HCEC 1CT (cell line): Measurements from ENCODE around the gene PREX1.
A peak's percentile ranks its signal among the peaks of the same experiment; 100 is the strongest.

Source experiments
- DNase-seq: peaks from one replicate; pipeline ENCODE4 v3.0.0-alpha.2; 2017

Gene PREX1

DNA sequence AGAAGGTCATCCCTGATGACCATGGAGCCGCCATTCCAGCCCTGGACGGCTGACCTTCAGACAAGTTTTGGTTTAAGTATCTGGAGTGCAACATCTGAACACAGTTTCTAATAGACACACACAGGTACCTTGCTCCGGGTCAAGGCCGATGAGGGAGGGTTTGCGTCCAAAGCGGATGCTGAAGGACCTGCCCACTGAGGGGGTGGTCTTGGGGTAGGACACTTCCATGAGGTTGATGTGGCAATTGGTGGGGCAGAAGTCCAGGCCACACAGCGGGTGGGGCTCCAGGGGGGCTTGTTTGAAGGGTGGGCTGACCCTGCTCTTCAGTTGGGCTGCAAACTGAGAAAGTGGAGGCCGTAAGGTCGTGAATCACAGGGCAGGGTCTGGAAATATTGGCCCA, 177.9 kb downstream of the PREX1 start:
- no peak for DNase-seq

DNA sequence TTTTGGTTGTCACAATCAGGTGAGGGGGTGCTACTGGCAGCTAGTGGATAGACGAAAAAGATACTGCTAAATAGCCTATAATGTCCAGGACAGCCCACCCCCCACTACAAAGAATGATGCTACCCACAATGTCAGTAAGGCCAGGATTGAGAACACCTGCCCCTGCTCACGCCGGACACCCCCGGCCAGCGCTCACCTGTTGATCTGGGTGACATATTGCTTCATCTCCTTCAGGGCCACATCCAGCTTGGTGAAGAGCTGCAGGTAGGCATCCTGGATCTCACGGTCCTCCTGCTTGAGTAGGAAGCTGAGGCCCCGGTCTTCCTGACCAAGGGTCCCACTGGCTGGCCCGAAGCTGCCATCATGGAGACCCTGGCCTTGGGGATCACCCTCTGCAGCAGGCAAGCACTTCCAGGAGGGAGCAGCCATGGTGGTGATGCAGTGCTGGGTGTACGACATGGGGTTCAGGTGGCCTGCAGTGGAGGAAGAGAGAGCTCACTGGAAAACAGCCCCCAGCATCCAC, 178.6 kb downstream of the PREX1 start:
- DNase-seq, result no peak

DNA sequence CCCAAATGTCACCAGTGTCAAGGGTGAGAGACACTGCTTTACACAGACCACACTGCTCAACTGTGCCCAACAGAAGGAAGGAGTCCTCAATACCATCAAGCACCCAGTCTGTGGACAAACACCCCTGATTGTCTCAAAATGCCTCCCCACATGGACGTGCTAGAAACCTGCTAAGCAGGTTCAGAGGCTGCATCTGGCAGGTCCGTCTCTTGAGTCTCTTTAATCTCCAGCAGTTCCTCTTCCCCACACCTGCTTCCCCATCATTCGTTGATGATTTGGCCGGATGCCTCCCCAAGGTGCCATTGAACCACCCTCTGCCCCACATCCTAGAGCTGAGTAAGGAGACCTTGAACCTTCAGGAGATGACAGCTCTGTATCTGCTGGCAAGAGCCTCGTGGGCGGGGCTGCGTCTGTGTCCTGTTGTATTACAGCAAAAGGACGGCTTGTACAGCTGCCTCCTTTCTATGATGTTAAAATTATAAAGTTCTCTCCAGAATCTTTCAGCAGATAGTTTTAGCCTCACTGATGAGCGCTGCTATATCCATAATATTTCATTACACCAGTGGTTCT, 179.2 kb downstream of the PREX1 start:
- DNase-seq, result no peak

DNA sequence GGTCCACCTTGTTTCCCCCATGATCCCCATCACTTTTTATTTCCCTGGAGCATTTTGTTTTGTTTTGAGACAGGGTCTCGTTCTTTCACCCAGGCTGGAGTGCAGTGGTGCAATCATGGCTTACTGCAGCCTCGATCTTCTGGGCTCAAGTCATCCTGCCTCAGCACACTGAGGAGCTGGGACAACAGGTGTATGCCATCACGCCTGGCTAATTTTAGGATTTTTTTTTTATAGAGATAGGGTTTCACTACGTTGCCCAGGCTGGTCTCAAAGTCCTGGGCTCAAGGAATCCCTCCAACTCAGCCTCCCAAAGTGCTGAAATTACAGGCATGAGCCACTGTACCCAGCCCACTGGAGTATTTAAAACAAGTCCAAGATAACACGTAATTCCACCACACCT, 179.9 kb downstream of the PREX1 start:
- no peak for DNase-seq

DNA sequence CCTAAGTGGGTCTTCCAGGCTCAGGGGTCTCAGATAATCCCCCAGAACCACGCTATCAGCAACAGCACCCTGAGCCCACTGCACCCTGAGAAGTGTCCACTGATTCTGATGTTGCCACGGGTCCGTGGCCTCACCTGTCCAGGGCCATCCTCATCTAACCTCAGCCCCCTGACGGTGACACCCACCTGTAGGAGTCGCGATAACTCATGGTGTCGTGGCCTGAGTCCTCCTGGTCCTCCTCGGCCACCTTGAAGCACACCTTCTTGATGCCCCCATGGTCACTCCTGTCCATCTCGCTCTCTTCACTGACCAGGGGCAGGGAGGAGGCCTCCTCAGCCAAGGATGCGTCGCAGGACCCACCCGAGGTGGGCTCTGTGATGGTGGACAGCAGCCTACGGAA, 182.1 kb downstream of the PREX1 start:
- DNase-seq, result no peak

DNA sequence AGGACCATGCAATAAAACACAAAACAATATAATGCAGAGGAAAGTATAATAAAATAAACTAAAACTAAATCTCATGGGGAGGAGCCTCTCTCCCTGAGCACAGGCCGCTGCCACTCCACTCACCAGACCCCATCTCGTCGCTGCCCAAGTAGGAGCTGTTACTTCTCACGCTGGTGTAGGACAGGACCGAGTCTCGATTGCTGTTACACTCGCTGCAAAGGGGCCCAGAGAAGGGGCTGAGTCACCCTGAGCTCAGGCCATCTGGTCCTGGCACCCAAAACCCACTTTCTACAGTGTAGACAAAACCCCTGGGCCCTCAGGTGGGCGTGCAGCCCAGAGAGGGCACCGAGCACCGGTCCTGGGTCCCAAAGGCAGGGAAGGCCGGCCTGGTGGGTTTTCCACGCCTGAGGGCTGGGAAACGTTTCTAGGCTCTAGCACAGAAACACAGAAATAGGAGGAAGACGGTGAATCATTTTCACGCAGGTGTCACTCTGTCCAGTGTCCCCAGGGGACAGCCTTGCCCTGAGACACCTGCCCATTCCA, 183.4 kb downstream of the PREX1 start:
- DNase-seq, result no peak

DNA sequence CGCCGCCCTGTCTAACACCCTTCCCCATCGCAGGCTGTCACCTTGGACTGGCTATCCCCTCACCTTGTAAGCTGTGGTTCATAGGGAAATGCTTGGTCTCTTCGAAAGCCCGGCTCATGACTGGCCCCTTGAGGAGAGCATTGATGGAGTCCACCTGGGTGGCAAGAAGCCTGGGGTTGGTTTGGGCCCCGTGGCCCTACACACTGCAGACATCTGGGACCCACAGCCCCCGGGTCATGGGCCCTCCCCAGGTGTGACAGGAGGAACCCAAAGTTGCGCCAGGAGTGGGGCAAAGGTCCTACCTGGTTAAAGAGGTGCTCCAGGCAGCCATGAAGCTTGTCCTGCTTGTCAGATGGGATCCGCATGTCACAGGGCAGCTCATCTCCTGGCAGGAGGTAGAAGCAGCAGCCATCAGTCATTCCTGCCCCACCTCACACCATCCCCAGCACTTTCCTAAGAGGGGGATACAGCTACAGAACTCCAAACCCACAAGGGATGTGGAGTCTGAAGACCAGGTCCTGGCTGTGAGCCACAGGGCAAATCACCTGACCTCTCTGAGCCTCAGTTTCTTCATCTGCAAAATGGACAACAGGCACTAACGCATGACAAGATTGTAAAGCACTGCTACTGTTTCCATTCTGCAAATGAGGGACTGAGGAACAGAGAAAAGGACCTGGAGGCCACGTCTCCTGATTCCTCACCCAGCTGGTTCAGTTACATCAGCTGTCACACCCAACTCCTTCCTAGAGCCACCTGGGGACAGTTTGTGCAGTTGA, 185.5 kb downstream of the PREX1 start:
- DNase-seq, result no peak

DNA sequence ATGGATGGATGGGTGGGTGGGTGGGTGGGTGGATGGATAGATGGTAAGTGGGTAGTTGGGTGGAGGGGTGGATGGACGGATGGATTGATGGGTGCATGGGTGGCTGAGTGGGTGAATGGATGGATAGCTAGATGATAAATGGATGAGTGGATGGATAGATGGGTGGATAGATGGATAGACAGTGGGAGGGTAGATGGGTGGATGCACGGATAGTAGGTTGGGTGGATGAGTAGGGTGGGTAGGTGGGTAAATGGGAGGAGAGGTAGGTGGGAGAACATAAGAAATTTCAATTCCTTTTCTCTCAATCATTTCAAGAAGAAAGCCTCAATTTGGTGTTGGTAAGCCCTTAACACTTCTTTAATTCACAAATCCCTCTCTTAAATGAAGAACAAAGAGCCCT, 186.9 kb downstream of the PREX1 start:
- DNase-seq, result no peak

DNA sequence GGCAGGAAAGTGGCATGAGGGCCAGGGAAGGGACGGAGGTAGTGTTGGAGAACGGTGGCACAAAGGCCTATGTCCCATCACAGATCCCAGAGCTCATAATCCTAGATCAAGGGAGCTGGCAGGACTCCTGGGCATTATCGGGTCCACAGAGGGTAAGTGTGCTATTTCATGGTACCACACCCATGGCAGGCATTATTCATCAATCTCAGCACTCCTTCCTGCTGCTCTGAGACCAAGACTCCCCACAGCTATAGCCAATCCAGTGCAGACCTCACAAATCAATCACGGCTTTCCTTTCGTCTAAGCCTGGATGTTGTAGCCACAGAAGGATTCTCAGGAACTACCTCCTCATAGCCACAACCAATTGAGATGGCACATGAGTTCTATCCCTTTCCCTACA, 187.9 kb downstream of the PREX1 start:
- no peak for DNase-seq

DNA sequence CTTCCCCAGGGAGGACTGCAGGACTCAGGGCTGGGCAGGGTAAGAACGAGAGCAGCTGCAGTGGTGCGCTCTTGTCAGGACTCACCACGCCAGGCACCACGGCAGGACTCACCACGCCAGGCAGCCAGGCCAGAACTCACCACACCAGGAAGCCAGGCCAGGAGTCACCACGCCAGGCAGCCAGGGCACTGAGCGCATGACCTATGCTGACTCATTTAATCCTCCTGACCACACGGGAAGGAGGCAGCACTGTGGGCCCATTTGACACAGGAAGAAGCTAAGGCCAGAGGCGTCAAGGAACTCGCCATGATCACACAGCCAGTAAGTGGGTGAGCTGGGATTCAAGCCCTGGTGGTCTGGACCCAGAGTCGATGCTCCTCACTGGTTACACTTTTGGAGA, 189.3 kb downstream of the PREX1 start:
- peak; percentile 92 for DNase-seq

DNA sequence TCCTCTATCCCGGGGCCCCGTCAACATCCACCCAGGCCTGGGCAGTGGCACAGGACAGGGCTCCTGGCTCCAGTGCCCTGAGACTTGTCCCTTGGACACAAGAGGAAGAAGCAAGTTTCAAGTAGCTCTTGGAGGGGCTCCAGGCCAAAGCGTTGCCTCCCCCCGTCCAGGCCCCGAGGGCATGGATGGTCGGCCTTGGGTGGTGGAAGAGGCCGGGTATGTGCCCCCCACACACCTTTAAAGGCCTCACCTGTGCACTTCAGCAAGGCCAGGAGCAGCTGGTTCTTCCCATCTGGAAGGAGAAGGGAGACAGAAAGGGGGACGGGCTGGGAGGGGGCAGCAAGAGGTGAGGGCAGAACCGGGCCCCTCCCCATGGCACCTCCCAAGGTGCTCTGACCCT, 190.3 kb downstream of the PREX1 start:
- DNase-seq, result no peak

DNA sequence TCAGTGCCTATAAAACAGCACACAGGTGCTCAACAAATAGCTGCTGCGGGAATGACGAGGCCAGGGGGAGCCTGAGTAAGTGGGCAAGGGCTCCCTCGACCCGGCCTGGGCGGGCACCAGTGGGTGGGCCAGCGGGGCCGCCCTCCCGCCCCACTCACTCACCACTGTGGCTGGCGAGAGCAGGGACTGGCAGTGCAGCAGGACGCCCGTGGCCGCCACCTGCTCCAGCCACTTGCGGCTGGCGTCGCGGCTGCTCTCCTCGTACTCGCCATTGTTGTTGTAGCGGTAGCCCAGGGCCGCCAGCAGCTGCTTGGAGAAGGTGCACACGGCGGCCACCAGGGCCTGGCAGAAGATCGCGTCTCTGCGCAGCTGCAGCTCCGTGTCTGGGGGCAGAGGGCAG, 191.5 kb downstream of the PREX1 start:
- DNase-seq, result no peak

DNA sequence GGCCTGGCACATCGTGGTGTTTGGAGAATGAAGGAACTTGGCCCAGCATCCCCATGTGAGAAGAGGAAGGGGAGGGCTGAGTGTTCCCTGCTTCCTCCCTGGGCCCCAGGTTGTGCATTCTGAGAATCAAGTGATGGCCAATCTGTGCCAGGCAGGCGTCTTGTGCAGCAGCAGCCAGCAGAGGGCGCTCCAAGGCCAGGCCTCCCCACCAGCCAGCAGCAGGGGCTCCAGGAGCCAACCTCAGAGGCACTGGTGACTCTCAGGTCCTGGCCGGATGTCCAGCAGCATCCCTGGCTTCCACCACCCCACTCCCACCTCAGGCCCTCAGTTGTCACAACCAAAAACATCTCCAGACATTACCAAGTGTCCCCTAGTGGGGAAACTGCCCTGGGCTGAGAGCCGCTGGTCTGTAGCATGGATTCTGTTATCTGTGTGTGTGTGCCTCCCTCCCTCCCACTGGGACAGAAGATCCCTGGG, 192.0 kb downstream of the PREX1 start:
- peak; percentile 30 for DNase-seq

DNA sequence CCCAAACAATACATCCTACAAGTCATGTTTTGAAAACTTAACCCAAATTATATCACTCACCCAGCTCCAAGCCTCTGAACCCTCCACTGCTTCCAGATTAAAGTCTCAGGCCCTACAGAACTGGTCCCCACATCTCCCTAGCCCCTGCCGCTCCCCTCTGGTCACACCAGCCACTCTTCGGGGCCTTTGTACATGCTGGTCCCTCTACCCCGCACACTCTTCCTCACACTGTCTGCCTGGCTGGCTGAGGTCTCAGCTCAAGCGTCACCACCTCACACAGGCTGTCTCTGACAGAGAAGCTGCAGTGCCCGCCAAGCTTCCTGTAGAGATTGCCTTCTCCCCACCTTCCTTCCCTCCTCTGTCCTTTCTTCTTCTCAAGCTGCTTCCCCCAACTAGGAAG, 192.4 kb downstream of the PREX1 start:
- DNase-seq, result no peak

DNA sequence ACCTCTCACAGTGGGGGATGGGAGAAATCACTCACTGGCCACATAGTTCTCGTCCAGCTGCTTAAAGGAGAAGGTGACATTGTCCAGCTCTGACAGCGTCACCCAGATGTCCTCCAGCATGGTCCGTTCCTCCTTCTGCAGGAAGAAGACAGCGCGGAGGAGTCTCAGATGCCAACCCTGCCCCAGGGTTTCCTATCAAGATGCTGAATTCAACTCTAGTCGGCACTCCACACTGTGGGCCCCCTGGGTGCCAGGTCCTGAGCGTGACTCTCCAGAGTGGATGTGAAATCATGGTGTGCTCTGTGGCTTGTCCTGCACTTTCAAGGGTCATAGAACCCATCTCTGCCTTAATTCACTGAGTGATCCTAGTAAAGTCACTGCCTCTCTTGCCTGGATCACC, 193.2 kb downstream of the PREX1 start:
- DNase-seq, result no peak

DNA sequence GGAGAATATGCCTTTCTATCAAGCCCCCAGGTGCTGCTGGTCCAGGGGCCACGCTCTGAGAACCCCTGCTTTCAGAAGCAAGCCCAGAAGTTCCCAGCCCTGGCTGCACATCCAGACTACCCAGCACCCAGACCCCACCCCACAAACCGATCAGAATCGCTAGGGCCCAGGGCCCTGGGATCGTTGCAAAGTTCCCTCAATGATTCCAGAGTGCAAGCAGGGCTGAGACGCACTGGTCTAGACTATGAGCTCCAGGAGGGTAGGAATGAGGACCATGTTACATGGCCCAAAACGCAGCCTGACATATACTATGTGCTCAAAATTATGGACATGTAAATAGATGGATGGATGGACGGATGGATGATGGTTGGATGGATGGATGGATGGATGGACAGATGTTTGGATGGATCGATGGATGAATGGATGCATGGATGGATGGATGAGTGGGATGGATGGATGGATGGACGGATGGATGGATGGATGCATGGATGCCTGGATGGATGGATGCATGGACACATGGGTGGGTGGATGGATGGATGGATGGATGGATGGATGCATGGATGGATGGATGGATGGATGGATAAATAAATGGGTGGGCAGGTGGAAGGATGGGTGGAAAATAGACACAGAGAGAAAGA, 194.1 kb downstream of the PREX1 start:
- DNase-seq, result no peak

DNA sequence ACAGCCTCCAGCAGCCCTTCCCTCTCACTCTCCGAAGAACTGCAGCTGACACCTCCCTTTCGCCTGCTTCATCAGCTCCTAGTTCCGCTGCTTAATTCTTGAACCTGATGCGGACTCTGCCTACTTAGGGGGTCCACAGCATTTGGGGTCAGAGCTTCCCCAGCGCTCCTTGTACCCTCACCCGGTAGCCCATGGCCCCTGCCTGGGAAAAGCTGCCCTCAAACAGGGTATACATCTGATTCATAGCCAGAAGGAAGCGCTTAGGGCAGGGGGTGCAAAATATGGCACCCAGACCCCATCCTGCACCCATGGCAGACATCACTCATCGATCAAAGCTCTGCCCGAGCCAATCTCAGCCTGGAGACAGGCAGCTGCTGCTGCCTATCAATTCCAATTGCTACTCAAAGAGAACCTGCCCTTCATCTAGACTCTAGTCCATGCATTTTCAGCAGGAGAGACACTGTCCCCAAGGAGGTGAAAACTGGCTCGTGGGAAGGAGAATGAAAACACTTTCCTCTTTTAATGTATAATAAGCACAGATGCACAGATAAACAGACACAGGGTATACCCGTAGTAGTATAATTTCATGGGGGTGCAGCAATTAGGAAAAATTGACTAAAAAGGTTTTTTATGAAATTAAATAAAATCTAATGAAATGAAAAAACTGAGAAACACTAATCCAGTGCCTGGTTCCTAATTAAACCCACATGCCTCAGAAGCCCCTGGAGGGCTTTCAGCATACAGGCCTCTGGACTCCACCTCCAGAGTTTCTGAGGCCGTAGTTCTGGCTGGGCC, 194.8 kb downstream of the PREX1 start:
- no peak for DNase-seq

DNA sequence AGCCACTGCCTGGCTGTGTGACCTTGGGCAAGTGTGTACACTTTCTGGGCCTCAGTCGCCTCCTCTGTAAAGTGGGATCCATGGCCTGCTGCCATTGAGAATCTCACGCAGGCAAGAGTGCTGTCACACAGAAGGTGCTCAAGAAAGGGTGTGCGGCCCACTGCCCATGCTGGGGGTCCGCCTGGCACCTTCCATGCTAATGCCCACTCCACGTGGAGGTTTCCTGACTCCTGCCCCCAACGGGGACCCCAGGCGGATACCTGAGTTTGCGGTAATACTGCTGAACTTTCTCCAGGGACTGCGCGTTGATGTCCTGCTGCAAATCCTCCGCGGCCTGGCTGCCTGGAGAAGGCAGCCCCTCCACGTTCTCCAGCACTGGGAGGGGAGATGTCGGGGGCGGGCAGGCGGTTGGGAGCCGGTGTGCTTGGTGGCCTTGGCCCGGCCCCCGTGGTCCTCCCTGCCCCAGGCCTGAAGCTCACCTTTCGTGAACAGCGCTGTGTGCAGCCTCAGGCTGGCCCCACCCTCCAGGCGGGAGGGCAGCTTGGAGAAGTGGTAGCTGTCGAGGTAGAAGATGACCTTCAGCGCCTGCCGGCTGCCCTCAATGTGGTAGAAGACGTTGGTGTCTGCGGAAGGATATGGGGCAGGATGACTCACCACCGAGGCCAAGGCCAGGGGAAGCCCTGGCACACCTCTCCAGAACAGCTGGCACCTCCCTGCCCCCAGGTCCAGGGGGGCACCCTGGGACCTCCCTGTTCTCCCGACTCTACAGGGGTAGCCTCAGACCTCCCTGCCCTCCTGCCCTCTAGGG, 195.6 kb downstream of the PREX1 start:
- DNase-seq, result no peak

DNA sequence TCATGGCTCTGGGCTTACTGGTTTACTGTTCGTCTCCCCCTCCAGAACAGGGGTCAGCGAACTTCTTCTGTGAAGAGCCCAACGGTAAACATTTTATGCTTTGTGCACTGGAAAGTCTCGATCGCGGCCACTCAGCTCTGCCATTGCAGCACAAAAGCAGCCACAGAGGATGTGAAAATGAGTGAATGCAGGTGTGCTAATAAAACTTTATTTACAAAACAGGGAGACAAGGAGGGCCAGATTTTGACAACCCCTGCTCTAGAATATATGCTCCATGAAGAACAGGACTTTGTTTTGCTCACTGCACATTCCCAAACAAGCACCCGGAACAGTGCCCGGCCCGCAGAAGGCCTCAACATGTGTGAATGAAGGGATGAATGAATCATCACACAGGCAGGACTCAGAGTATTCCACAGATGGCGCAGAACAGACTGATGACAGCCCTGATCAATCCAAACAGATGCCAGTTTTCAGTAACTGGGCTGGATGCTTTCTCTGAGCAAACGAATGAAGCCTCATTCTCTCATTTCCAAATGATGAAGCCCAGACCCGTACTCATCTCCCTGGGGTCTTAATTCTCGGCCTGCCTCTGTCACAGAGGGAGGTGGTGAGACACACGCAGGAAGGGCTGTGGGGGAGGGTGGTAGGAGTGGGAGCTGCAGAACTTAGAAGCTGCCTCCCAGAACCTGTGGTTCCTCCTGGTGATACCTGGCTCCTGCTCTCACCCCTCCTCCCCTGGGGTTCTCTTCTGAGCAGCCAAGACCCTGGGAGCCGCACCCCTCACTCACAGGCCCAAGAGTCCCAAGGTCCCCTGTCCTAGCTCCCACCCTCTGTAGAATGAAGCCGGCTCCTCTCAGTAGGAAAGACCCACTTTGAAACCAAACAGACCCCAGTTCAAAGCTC, 196.4 kb downstream of the PREX1 start:
- DNase-seq, result peak; percentile 54

DNA sequence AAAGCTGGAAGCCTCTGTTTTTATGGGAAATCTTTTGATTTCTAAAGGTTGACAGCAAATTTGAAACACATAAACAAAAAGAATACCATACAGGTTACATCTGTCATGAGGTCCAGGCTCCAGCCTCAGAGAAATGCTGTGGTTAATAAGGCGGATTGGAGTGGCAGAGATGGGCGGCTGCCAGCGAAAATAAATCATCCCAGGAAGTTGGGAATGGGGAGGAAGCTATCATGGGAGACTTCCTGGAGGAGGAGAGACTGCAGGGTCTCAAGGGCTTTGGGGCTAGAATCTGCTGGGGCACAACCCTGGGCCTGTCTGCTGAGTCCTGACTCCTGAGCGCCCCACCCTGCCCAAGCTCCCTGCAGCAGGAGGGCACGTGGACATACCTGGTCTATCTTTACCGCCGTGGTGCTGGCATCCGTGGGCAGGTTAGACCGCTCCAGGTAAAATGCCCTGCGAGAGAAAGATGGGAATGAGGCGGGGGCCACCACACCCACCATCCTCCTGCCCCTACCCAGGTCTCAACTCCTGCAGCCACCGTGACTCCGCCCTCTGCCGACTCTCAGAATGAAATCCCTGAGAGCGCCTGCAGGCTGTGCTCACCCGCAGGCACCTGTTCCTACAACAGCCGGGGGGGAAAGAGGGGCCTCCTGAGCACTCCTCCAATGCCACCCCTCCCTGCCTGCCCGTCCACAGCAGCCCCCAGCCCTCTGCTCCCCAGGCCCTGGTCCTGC, 197.3 kb downstream of the PREX1 start:
- DNase-seq, result no peak
